ENCODE results near the gene MTA1.
A peak's percentile ranks its signal among the peaks of the same experiment; 100 is the strongest.

The MTA1 gene

DNA sequence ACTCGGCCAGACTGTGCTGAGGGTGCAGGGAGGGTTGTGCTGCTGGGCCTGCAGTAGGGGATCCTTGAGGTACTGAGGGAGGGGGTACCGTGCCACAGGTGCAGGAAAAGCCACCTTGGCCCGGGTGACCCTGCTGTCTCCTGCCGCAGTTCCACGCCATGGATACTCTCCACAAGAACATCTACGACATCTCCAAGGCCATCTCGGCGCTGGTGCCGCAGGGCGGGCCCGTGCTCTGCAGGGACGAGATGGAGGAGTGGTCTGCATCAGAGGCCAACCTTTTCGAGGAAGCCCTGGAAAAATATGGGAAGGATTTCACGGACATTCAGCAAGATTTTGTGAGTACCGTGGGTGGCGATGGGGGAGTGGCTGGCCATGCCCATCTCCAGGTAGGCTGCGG lies 41.0 kb downstream of the MTA1 start:
- DNase-seq (ENCODE audit: low spot score): no peak

DNA sequence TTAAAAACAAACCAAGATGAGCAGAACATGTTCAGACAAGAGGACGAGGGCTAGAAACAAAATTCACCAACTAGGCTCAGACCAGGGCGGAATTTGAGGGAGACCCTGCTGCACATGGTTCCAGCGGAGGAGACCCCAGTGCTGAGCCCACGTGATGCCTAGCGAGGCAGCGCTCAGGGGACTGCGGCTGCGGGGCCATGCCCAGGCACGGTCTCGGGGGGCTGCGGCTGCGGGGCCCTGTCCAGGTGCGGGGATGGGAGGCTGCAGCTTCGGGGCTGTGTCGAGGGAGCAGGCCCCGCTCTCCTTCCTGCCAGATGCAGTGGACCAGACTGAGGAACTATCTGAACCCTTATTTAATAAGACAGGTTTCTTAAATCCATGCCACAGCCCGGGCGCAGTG lies 42.3 kb downstream of the MTA1 start:
- DNase-seq (ENCODE audit: low spot score): no peak

DNA sequence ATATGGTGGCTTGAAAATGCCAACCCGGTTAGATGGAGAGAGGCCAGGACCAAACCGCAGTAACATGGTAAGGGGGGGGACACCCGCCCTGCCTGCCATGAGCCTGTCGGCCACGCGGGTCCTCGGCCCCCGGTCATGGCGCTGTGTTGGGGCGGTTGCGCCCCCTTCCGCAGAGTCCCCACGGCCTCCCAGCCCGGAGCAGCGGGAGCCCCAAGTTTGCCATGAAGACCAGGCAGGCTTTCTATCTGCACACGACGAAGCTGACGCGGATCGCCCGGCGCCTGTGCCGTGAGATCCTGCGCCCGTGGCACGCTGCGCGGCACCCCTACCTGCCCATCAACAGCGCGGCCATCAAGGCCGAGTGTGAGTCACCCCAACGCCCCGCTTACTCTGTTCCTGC lies 44.9 kb downstream of the MTA1 start:
- DNase-seq (ENCODE audit: low spot score): no peak

DNA sequence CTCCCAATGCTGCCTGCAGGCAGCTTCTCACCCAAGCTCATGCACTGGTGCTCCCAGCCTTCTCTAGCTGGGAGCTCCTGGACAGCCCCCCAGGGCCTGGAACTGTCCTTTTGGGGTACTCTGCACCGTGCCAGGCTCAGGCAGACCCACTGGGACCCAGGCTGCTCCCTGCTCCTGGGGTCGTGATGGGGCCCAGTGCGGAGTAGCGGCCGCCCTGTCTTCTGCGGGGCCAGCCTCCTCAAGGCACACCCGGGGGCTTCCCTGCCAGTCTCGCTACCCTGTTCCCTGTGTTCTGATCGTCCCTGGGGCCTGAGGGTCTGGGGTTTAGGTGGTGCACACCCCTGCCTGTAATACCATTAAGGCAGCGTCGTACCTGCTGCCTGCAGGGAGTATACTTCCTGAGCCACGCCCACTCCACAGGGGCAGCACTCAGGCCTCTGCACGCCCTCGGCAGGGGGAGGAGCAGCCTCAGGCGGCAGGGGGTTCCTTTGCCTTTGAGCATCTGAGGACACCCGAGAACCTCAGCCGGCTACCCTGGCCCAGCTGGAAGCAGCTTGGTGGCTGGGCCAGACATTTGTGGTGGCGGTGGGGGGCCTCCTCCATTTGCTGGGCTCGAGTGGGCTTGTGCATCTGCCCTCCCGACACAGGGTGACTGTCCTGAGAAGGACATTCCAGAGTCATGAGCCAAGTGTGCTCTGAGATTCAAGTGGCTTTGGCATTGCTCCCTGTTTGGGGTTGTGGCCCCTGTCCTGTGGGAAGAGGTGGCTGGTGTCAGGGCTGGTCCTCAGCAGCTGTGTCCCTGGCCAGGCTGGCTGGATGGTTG lies 45.8 kb downstream of the MTA1 start:
- DNase-seq (ENCODE audit: low spot score): no peak

DNA sequence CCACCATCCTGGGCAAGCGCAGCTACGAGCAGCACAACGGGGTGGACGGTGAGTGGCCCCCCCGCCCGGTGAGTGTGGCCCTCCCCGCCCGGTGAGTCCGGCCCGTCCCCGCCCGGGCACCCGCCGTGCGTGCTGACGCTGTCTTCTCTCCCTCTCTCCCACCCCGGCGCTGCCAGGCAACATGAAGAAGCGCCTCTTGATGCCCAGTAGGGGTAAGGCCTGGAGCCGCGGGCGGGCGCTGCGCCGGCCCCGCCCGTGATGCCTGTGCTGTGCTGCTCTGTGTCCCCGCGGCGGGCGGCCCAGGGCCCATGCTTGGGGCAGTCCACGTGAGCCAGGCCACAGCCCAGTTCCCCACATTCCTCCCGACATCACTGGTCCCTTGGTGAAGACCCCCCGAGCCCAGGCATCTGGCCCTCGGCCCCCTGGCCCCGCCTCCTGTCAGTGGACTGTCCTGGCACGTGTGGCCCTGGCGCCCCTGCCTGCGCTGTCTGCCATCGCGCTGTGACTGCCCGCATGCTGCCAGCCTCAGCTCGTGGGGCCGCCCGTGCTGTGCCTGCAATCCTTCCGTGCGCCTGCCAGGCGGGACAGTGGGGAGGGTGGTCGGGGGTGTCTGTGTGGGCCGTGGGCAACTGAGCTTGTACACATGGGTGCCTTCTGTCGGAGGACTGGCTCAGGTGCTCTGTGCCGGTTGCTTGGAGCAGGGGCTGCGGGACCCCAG lies 47.1 kb downstream of the MTA1 start:
- no peak for DNase-seq (ENCODE audit: low spot score)

DNA sequence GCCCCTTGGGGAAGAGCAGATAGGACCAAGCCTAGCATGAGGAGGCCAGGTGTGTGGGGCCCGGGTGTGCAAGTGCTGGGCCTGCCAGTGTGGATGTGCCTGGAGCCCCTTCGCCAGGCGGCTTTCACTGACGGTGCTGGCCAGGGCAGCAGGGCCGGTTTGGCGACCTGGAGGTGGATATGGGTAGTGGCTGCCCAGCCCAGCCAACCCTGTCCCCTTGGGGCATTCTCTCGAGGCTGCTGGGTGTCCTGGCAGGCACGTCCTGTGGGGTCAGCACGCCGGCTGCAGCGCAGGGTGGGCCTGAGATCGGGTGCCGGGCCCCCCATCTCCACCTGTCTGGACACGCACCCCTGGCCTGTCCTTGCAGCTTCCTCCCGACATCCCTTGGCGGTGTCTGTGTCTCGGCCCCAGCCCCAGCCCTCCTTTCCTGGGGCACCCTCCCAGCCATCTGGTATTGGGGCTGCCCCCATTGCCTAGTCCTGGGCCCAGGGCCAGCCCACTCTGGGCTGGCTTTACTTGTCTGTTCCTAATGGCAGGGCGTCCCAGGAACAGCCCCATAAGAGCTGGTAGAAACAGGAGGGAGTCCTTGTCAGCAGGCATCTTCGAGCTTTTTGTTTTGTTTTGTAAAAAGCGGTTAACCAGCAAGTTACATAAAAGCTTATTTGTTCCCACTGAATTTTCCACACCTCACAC lies 47.8 kb downstream of the MTA1 start:
- DNase-seq (ENCODE audit: low spot score): no peak

DNA sequence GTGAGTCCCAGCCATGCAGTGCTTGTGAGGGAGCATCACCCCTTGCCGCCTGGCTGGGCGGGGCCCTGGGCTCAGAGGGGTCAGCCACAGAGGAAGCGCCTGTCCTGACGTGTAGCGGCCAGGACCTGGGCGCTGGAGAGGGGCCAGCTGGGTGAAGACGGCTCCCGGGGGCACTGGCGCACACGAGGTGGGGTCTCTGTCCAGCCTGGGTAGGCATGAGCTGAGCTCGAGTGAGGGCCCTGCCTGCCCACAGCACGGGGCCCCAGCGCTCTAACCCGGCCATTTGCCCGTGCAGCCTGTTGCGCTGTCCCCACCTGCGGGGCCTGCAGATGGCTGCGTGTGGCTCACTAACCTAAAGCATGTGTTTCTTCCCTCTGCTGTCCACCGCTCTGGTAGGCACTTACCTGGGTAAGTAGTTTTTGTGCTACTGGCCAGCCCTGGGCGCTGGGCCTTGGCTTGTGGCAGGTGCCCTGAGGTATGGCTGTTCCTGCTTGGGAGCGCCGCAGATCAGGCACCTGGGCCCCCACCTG lies 48.4 kb downstream of the MTA1 start:
- no peak for DNase-seq (ENCODE audit: low spot score)

DNA sequence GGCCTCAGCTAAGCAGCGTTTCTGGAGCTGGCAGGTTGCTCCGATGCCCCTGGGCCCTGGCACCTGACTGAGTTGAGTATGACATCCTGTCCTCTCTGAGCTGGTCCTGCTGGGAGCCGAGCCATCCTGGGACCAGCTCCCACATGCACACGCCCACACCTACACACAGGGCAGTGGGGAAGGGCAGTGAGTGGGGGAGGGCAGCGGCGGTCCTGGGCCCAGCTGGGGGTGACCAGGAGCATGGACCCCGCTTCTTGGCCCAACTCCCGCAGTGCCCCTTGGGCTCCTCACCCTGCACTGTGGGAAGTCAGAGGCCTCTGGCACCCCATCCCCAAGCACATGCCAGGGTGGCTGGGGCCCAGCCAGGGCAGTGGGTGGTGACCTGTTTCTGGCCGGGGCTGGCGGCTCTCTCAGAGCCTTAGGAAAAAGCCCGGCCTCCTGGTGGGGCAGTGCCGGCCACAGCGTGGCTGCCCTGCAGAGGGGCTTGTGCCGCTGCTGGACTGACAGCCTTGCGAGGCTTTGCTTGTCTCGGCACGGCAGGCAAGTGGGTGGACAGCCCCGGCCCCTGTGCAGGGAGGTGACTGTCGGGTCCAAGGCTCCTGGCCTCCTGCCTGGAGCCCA lies 49.1 kb downstream of the MTA1 start:
- DNase-seq (ENCODE audit: low spot score): no peak

DNA sequence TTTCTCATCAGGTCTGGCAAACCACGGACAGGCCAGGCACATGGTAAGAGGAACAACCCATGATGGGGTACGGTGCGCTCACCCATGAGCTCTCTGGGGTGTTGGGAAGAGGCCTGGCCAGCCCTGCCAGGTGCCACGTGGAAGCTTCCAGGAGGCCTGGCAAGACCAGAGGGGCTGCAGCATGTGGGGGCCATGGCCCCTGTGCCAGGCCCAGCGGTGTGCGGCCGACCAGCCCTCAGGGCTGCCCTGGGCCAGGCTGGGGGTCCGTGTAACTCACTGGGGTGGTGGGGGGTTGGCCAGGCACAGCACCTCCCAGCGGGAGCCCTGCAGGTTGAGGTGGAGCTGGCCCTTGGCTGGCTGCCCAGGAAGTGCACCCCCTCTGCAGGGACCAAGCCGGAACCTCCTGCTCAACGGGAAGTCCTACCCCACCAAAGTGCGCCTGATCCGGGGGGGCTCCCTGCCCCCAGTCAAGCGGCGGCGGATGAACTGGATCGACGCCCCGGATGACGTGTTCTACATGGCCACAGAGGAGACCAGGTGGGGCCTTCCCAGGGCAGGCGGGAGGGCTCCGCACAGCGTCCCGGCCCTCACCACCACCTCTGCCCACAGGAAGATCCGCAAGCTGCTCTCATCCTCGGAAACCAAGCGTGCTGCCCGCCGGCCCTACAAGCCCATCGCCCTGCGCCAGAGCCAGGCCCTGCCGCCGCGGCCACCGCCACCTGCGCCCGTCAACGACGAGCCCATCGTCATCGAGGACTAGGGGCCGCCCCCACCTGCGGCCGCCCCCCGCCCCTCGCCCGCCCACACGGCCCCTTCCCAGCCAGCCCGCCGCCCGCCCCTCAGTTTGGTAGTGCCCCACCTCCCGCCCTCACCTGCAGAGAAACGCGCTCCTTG lies 50.1 kb downstream of the MTA1 start:
- DNase-seq (ENCODE audit: low spot score): no peak

DNA sequence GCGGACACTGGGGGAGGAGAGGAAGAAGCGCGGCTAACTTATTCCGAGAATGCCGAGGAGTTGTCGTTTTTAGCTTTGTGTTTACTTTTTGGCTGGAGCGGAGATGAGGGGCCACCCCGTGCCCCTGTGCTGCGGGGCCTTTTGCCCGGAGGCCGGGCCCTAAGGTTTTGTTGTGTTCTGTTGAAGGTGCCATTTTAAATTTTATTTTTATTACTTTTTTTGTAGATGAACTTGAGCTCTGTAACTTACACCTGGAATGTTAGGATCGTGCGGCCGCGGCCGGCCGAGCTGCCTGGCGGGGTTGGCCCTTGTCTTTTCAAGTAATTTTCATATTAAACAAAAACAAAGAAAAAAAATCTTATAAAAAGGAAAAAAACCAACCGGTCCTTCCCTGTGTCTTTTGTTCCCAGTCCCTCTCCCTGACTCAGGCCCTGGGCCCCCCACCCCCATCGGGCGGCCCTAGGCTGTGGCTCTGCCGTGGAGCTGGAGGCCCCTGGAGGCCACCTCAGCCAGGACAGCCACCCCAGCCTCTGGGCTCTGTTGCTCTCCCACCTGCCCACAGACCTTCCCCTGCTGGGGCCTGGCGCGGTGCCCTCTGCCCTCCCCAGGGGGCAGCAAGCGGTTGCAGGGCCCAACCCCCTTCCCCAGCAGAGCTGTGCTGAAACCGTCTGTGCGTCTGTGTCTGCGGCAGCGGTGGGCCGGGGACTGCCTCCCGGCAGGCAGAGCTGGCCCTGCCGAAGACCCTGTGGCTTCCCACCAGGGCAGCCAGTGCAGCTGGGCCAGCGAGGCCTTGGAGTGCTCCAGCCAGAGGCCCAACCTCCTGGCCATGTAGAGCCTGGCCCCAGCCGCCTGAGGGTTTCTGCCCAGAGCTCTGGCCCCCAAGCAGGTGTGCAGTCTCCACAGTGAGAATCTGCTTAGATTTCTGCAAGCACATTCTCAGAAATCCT lies 51.0 kb downstream of the MTA1 start:
- DNase-seq (ENCODE audit: low spot score): no peak

DNA sequence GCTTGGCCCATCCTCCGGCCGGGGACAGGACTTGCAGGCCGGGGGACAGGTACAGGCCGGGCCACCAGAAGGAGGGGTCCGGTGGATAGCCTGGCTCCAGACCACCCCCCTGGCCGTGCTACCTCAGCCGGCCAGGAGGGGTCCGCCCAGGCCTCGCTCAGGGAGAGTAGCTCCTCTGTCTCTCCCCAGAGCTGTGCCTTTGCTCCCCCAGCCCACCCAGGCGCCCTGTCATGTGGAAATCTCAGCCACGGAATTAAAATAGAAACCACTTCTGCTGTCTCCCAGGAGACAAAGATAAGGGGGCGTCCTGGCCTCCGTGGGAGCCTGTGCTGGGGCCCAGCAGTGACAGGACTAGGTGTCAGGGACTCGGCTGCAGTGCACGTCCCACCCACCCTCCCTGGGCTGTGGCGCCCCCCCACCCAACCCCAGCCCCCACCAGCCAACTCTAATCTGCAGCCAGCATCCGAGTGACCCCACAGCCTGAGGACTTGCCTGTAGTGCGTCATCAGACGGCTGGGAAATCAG lies 51.7 kb downstream of the MTA1 start:
- peak; percentile 35 for DNase-seq (ENCODE audit: low spot score)

DNA sequence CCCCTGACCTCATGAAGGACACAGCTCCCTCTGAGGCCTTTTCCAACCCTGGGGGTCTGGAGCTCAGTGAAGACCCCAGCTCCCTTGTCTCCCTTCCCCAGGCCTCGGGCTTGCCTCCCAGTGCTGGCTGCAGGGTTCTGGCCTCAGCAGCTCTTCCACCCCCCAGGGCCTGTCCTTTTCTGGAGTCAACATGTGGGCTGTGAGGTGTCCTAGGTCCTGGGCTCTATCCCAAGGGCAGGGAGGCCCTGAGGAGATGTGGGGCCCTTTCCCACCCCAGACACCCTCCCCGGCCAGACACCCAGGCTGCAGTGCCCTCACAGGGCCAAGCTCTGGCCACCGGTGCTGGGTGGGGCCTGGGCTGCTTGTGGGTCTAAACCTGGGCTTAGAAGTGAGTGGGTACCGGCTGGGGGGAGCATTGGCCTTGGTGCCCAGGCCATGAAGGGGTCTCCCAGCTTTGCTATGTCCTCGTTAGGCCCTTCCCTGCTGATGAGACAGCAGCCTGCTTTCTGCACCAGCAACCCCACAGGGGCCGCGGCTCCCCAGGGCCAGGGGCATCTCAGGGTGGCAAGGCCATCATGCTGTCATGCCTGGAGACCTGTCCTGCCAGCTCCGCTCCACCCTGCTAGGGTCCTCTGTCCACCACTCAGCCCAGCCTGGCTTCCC lies 52.3 kb downstream of the MTA1 start:
- no peak for DNase-seq (ENCODE audit: low spot score)

DNA sequence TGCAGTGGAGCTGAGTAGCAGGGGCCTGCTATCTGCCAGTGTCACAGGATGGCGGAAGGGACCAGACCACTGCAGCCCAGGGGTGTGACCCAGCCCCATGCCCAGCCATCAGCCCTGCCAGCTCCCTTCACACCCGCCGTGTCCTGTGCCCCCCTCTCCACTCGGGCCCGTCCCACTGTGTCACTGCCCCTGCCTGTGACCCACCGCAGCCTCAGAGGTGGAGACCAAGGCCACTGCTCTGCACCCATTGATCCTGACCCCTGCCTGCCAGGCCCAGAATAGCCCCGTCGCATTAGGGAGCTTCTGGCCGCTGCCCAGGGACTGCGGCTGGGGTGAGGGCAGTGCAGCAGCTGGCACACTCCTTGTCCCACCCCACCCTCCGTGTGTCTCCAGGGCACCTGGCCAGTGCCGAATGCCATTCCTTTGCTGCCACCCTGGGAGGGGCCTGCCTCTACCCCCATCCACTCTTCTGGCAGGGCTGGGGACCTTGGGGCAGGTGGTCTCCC lies 52.9 kb downstream of the MTA1 start:
- DNase-seq (ENCODE audit: low spot score): no peak

DNA sequence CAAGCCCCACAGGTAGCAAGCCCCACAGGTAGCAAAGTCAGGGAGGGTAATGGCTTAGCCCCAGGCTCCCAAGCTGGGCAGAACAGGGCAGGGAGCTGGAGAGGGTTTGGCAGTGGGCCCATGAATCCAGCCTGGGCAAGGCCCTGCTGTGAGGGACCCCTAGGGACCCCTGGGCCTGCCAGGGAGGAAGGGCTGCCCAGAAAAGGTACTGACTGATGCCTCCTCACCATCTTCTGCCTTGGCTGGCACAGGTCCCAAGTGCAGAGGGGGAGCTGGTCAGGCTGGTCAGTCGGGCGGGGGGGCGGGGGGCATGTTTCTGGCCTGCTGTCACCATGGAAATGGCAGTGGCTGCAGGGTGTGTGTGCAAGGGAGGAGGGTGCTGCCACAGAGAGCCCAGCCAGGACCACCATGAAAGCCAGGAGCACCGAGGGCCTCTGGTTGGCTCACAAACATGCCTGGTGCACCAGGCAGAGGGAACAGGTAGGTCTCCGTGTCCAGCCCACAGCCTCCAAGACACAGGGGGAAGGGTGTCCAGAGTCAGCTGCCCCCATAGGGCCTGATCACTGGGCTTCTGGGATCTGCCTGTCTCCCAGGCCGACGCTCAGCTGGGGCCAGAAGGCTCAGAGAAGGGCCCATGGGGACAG lies 53.5 kb downstream of the MTA1 start:
- DNase-seq (ENCODE audit: low spot score): no peak

DNA sequence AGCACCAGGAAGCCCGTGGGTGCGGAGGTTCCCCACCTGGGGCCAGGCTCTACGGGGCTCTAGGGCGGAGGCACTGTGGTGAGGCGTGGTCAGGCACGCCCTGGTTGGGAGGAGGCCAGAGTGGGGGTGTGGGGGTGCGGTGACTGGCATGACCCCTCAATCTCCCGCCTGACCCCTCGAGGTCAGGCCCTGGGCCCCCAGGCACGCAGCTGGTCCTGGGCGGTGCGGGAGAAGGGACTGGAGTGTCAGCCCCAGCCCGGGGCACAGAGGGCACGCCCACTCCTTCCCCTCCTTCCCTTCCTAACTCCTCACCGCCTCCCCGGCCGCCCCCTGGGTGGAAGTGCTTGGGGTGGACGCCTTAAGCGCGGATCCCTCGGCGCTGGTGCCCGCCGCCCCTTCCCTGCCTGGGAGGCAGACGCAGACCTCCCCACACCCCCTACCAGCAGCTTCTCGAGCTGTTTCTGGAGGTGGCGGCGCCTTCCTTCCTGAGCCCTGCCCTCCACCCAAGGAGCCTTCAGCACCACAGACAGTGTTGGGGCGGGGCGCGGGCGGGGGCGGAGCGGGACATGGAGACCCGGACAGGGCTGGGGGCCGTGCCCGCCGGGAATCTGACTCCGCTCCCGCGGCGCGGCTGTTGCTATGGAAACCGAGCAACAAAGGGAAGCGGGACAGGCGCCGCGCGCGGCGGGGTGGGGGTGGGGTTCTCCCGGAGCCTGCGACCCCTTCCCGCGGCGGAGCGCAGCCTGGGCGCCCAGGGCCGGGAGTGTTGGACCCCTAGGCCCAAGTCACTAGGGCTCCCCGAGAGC lies 54.3 kb downstream of the MTA1 start:
- peak; percentile 84 for DNase-seq (ENCODE audit: low spot score)

DNA sequence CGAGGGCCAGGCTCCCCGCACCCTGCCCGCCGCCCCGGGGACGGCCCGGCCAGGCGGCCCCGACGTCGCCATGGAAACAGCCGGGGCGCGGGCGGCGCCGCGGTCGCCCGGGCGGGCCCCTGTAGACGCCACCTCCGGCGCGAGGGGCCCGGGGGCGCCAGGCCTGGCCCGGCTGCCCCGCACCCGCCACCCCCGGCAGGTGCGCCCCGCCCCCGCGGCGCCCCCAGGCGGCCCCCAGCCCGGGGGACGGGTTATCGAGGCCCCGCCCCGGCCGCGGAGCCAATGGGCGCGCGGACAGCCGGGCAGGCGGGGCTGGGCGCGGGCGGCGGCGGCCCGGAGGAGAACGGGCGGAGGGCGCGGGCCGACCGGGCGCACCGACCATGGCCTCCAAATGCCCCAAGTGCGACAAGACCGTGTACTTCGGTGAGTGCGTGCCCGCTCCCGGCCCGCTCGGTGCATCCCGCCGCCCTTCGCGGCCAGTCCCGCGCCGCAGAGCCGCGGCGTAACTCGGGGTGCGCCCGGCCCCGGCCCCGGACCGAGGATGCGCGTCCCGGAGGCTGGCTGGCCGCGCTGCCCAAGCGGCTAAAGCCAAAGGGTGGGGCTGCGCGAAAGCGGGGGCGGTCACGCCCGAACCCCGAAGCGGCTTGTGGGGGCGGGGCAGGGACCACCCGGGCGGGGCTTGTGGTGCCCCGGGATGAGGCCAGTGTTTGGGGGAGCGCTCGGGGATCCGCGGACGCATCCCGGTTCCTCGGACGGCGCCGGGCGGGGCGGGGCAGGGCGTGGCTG lies 55.0 kb downstream of the MTA1 start, which contains the start of gene CRIP2:
Gene CRIP2 (plus strand): TSS at position 339 of the 786 bp plus-strand sequence. CDS start 42 bp downstream, at position 381.
- DNase-seq (ENCODE audit: low spot score): no peak
